GM23338 (cell line): ENCODE measurements around the gene HIVEP1. TPM values are rescaled to one million over a fixed set of nuclear protein-coding genes. Genes with fewer than 3 reads are reported as not detected.

Experiments
- ATAC-seq: fragments of 200-7000 bp; cut with Tn5 transposase; 3 replicates; pipeline ENCODE4 v1.9.1; 2020
- DNase-seq: peaks from one replicate; pipeline ENCODE4 v3.0.0-alpha.2; 2015; ENCODE audit warnings: low spot score
- H2AFZ ChIP-seq: fragments of 200-600 bp; sonication (generic); 2 replicates; pipeline ENCODE4 v1.8.0; 2016; ENCODE audit warnings: antibody characterized with exemption, mild to moderate bottlenecking, moderate library complexity
- H3F3A ChIP-seq: fragments of 200-600 bp; sonication (generic); replicated peaks from 2 replicates; pipeline ENCODE4 v1.8.0; 2017; ENCODE audit warnings: antibody characterized with exemption, mixed run types, low read depth
- H3K27ac ChIP-seq: fragments of 200-600 bp; sonication (generic); 2 replicates; pipeline ENCODE4 v1.6.1; 2016; ENCODE audit warnings: low read depth
- H3K27me3 ChIP-seq: fragments of 200-600 bp; sonication (generic); 2 replicates; pipeline ENCODE4 v1.8.0; 2016; ENCODE audit warnings: mild to moderate bottlenecking, mixed run types, moderate library complexity; ENCODE audit not compliant: insufficient read depth
- H3K36me3 ChIP-seq: fragments of 200-600 bp; sonication (generic); 2 replicates; pipeline ENCODE4 v1.8.0; 2016; ENCODE audit warnings: mild to moderate bottlenecking; ENCODE audit not compliant: insufficient read depth
- H3K4me1 ChIP-seq: fragments of 200-600 bp; sonication (generic); 2 replicates; pipeline ENCODE4 v1.8.0; 2016; ENCODE audit warnings: mild to moderate bottlenecking, moderate library complexity; ENCODE audit not compliant: insufficient read depth
- H3K4me2 ChIP-seq: fragments of 200-600 bp; sonication (generic); 2 replicates; pipeline ENCODE4 v1.7.1; 2017; ENCODE audit warnings: mixed run types
- H3K4me3 ChIP-seq: fragments of 200-600 bp; sonication (generic); 2 replicates; pipeline ENCODE4 v1.6.1; 2016; ENCODE audit warnings: mixed run types
- H3K79me2 ChIP-seq: fragments of 200-600 bp; sonication (generic); replicated peaks from 2 replicates; pipeline ENCODE4 v1.8.0; 2017; ENCODE audit warnings: mild to moderate bottlenecking; ENCODE audit not compliant: insufficient read depth
- H3K9me2 ChIP-seq: fragments of 200-600 bp; sonication (generic); 2 replicates; pipeline ENCODE4 v1.8.0; 2017; ENCODE audit not compliant: insufficient read depth
- H4K20me1 ChIP-seq: fragments of 200-600 bp; sonication (generic); replicated peaks from 2 replicates; pipeline ENCODE4 v1.8.0; 2017; ENCODE audit warnings: mild to moderate bottlenecking; ENCODE audit not compliant: insufficient read depth
- H3K27ac Mint-ChIP-seq: 2 replicates; pipeline ENCODE4 v1.8.0; 2020; ENCODE audit warnings: inconsistent platforms, mild to moderate bottlenecking, moderate library complexity, mixed read lengths
- H3K27me3 Mint-ChIP-seq: 3 replicates; pipeline ENCODE4 v1.8.0; 2022; ENCODE audit warnings: low read depth, mild to moderate bottlenecking, moderate library complexity, mixed read lengths, inconsistent platforms; ENCODE audit not compliant: insufficient read depth, poor library complexity
- H3K36me3 Mint-ChIP-seq: 3 replicates; pipeline ENCODE4 v1.8.0; 2021; ENCODE audit warnings: low read depth, mild to moderate bottlenecking, inconsistent platforms, moderate library complexity, mixed read lengths
- H3K4me1 Mint-ChIP-seq: 3 replicates; pipeline ENCODE4 v1.8.0; 2020; ENCODE audit warnings: mild to moderate bottlenecking, inconsistent platforms, mixed read lengths
- H3K4me3 Mint-ChIP-seq: 3 replicates; pipeline ENCODE4 v1.8.0; 2021; ENCODE audit warnings: moderate library complexity, mild to moderate bottlenecking, inconsistent platforms, mixed read lengths
- H3K9me3 Mint-ChIP-seq: 3 replicates; pipeline ENCODE4 v1.8.0; 2020; ENCODE audit warnings: moderate library complexity, mild to moderate bottlenecking, inconsistent platforms, mixed read lengths
- CREB1 ChIP-seq: fragments of 250-450 bp; sonication (Bioruptor Pico); IDR thresholded peaks from 2 replicates; pipeline ENCODE4 v1.5.0; 2020; ENCODE audit warnings: low read depth, mild to moderate bottlenecking, moderate library complexity
- CTCF ChIP-seq, 2 experiments: fragments of 200-600 bp in 1 of 2; sonication (generic) in 1 of 2; conservative IDR thresholded peaks; 2 replicates each; pipeline versions ENCODE4 v1.5.1 to v1.6.1; 2016 to 2017; ENCODE audit warnings: antibody characterized with exemption in 2 of 2, low read depth in 2 of 2, mild to moderate bottlenecking in 2 of 2, moderate library complexity in 1 of 2
- ETS1 ChIP-seq: IDR thresholded peaks from 2 replicates; pipeline ENCODE4 v1.6.1; 2016; ENCODE audit warnings: antibody characterized with exemption
- EZH2 ChIP-seq: fragments of 200-600 bp; sonication (generic); IDR thresholded peaks from one replicate; pipeline ENCODE4 v1.8.0; 2017; ENCODE audit warnings: antibody characterized with exemption, mild to moderate bottlenecking, low read depth; ENCODE audit not compliant: unreplicated experiment
- EZH2phosphoT487 ChIP-seq: fragments of 200-600 bp; sonication (generic); IDR thresholded peaks from one replicate; pipeline ENCODE4 v1.8.1; 2018; ENCODE audit warnings: antibody characterized with exemption; ENCODE audit not compliant: unreplicated experiment
- JUNB ChIP-seq: IDR thresholded peaks from one replicate; pipeline ENCODE4 v1.6.1; 2016; ENCODE audit warnings: antibody characterized with exemption; ENCODE audit not compliant: unreplicated experiment
- NANOG ChIP-seq: IDR thresholded peaks from 2 replicates; pipeline ENCODE4 v1.6.1; 2016; ENCODE audit warnings: antibody characterized with exemption, borderline replicate concordance
- POLR2AphosphoS5 ChIP-seq: IDR thresholded peaks from 2 replicates; pipeline ENCODE4 v1.6.1; 2016; ENCODE audit warnings: antibody characterized with exemption, low read depth
- REST ChIP-seq: IDR thresholded peaks from one replicate; pipeline ENCODE4 v1.6.1; 2018; ENCODE audit warnings: antibody characterized with exemption; ENCODE audit not compliant: unreplicated experiment
- STAT1 ChIP-seq: IDR thresholded peaks from one replicate; pipeline ENCODE4 v1.6.1; 2016; ENCODE audit warnings: antibody characterized with exemption; ENCODE audit not compliant: unreplicated experiment
- ZNF114 ChIP-seq: fragments of 250-450 bp; sonication (Bioruptor Pico); IDR thresholded peaks from 2 replicates; pipeline ENCODE4 v1.5.0; 2020; ENCODE audit warnings: mild to moderate bottlenecking, moderate library complexity
- ZNF331 ChIP-seq: fragments of 250-450 bp; sonication (Bioruptor Pico); IDR thresholded peaks from 2 replicates; pipeline ENCODE4 v1.5.0; 2020; ENCODE audit warnings: low read depth, mild to moderate bottlenecking, moderate library complexity
- ZNF462 ChIP-seq: fragments of 250-450 bp; sonication (Bioruptor Pico); IDR thresholded peaks from 2 replicates; pipeline ENCODE4 v1.5.0; 2020; ENCODE audit warnings: mild to moderate bottlenecking, moderate library complexity
- polyA plus RNA-seq: library from polyadenylated mRNA; unstranded; fragments of >200 nt; fragmentation: Nextera tagmentation; extraction: Ambion mirVana; gene quantifications from 2 replicates; pipeline ENCODE4 v1.2.1, GENCODE V29; 2016
- total RNA-seq: library from RNA; depleted of rRNA; stranded (reverse); fragments of >200 nt; shearing (Covaris generic); gene quantifications from 2 replicates; pipeline ENCODE4 v1.2.3, GENCODE V29; 2014

The HIVEP1 gene
- total and polyA plus RNA-seq, 2 experiments from 2014 or later = 10.1 to 21.7 TPM

DNA sequence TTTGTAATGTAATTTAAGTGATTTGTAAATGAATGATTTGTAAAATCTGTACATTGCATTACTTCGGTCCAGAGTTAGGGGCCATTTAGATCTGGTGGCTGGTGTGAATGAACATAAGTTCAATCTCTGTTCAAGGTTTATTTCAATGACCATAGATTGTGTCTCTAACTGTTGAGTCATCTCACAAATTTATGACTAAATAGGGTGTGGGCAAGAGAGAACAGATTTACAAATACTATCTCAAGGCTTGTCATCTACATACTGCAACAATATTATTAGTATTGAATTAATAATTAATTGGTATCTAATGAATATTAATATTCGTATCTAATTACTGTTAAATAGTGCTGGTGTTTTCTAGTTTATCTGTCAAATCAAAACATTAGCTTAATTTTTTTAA is 162.8 kb downstream of the HIVEP1 start (continued):
- no peak for TF ChIP-seq ZNF114 (CRISPR knock-in tag)
- no peak for TF ChIP-seq ZNF331 (CRISPR knock-in tag)
- TF ChIP-seq CREB1 (CRISPR knock-in tag) = no peak

- Histone ChIP-seq H3K4me1 (peaks cover 40% of the 10 kb centered on the region), H4K20me1 (no peaks in the 10 kb centered on the region), H3K4me2 (no peak overlapping the region), H2AFZ (peak overlapping the region; percentile 44; the same call in 1 of the 2 replicates), H3K36me3 (no peaks in the 10 kb centered on the region), H3F3A (0 out of 2 replicates have a peak, but pooled peaks cover 3% of the 10 kb centered on the region), H3K27me3 (no peaks in the 10 kb centered on the region), H3K79me2 (no peaks in the 10 kb centered on the region), H3K4me3 (no peak overlapping the region), H3K27ac (no peak overlapping the region), H3K9me2 (no peaks in the 10 kb centered on the region)
- H3K27ac Mint-ChIP-seq = peak overlapping the region; percentile 1
- ATAC-seq = peak; percentile 46; the same call in 2 of the 3 replicates
- H3K9me3 Mint-ChIP-seq = no peaks in the 10 kb centered on the region; the same call in 2 of the 3 replicates
- H3K27me3 Mint-ChIP-seq = no peaks in the 10 kb centered on the region
- peaks cover 26% of the 10 kb centered on the region for H3K4me1 Mint-ChIP-seq
- no peak for TF ChIP-seq ZNF114 (CRISPR knock-in tag)
- TF ChIP-seq ZNF462 (CRISPR knock-in tag) = no peak
- no peak for TF ChIP-seq EZH2
- no peak for TF ChIP-seq ETS1
- TF ChIP-seq NANOG = no peak
- no peak for TF ChIP-seq EZH2phosphoT487
- TF ChIP-seq CTCF (conservative IDR thresholded peaks at IDR 0.05; ENCODE audit: low read depth in 2 of 2) = no peak
- TF ChIP-seq REST = no peak
- TF ChIP-seq STAT1 = no peak
- TF ChIP-seq POLR2AphosphoS5 = no peak
- TF ChIP-seq JUNB = no peak
- TF ChIP-seq ZNF331 (CRISPR knock-in tag) = no peak
- no peak overlapping the region for H3K4me3 Mint-ChIP-seq
- DNase-seq = no peak
- H3K36me3 Mint-ChIP-seq = peaks cover 3% of the 10 kb centered on the region; the same call in 1 of the 3 replicates
These were observed 163.5 kb downstream of the HIVEP1 start for GRCh38 chr6:12175626-12176025.
